Endothelial cell of umbilical vein (primary cell): ENCODE results near the gene THEM5. TPM values are rescaled to one million over a fixed set of nuclear protein-coding genes. Genes with fewer than 3 reads are reported as not detected.

Source experiments
- BruUV-seq: library from RNA; stranded (reverse); fragments of 400-500 nt; replicated peaks from 2 replicates; lab custom pipeline; 2021; lab: Mats Ljungman, UMichigan
- CTCF ChIA-PET: fragments of 300-600, 350-600 bp; sonication (Branson Sonifier 250); formaldehyde crosslinking; loops from one replicate; lab custom pipeline; 2021; ENCODE audit warnings: antibody characterized with exemption, inconsistent platforms; lab: Charles Lee
- POLR2A ChIA-PET: fragments of 300-600, 350-600 bp; sonication (Branson Sonifier 250); formaldehyde crosslinking; loops from one replicate; lab custom pipeline; 2021; ENCODE audit warnings: antibody characterized with exemption, inconsistent platforms; lab: Charles Lee
- DNase-seq: peaks from one replicate; pipeline ENCODE4 v3.0.0-alpha.2; 2011; ENCODE audit warnings: low read depth, low spot score
- FAIRE-seq: peaks from 2 replicates; lab custom pipeline; 2011; peaks lifted over from hg19 to GRCh38; lab: Jason Lieb, UNC
- H2AFZ ChIP-seq: 2 replicates; pipeline ENCODE4 v1.6.0; 2012; ENCODE audit warnings: low read depth, low read length, control low read depth, inconsistent platforms
- H3K27ac ChIP-seq: 2 replicates; pipeline ENCODE4 v1.5.1; 2011; ENCODE audit warnings: low read depth, mild to moderate bottlenecking, control low read depth, low read length, moderate library complexity; ENCODE audit not compliant: insufficient read depth
- H3K27me3 ChIP-seq, 2 experiments: 2 replicates each; pipeline versions ENCODE4 v1.6.0 to v1.6.1; 2011; ENCODE audit warnings: low read length in 2 of 2, mixed read lengths in 1 of 2; ENCODE audit not compliant: control insufficient read depth in 2 of 2, insufficient read depth in 2 of 2
- H3K36me3 ChIP-seq, 2 experiments: 2 replicates in 1 of 2; 3 replicates in 1 of 2; pipeline ENCODE4 v1.5.1; 2011; ENCODE audit warnings: low read length in 2 of 2, mild to moderate bottlenecking in 1 of 2, moderate library complexity in 1 of 2; ENCODE audit not compliant: control insufficient read depth in 2 of 2, insufficient read depth in 2 of 2; ENCODE audit errors: extremely low read depth in 1 of 2
- H3K4me1 ChIP-seq: 3 replicates; pipeline ENCODE4 v1.5.1; 2011; ENCODE audit warnings: mild to moderate bottlenecking, low read length; ENCODE audit not compliant: control insufficient read depth, insufficient read depth; ENCODE audit errors: extremely low read depth
- H3K4me2 ChIP-seq: 2 replicates; pipeline ENCODE4 v1.6.1; 2011; ENCODE audit warnings: low read length, control low read depth, mixed read lengths; ENCODE audit not compliant: insufficient read depth
- H3K4me3 ChIP-seq, 3 experiments: fragments of 200-600 bp in 1 of 3; sonication (generic), shearing (Covaris generic) in 1 of 3; replicated peaks in 1 of 3; 2 replicates each; pipeline ENCODE4 v1.5.1; 2011 to 2016; ENCODE audit warnings: control low read depth in 3 of 3, low read length in 3 of 3, mild to moderate bottlenecking in 2 of 3, inconsistent platforms in 1 of 3, low read depth in 1 of 3, moderate library complexity in 1 of 3; ENCODE audit not compliant: insufficient read depth in 1 of 3
- H3K79me2 ChIP-seq: 2 replicates; pipeline ENCODE4 v1.6.0; 2012; ENCODE audit warnings: low read length, inconsistent platforms; ENCODE audit not compliant: control insufficient read depth, insufficient read depth
- H3K9ac ChIP-seq: replicated peaks from 2 replicates; pipeline ENCODE3; 2011; ENCODE audit warnings: low read length, control low read depth; ENCODE audit not compliant: insufficient read depth; ENCODE audit errors: extremely low read depth
- H3K9me1 ChIP-seq: replicated peaks from 3 replicates; pipeline ENCODE4 v1.6.0; 2011; ENCODE audit warnings: mild to moderate bottlenecking, low read length; ENCODE audit not compliant: control insufficient read depth, insufficient read depth; ENCODE audit errors: extremely low read depth
- H3K9me3 ChIP-seq: replicated peaks from 2 replicates; pipeline ENCODE4 v1.5.1; 2012; ENCODE audit warnings: low read length, inconsistent platforms; ENCODE audit not compliant: control insufficient read depth, insufficient read depth
- H4K20me1 ChIP-seq: replicated peaks from 2 replicates; pipeline ENCODE3; 2011; ENCODE audit warnings: mild to moderate bottlenecking, low read length; ENCODE audit not compliant: control insufficient read depth, insufficient read depth; ENCODE audit errors: extremely low read depth
- EZH2 ChIP-seq: IDR thresholded peaks from 2 replicates; pipeline ENCODE4 v1.6.1; 2012; ENCODE audit warnings: borderline replicate concordance, low read depth, mild to moderate bottlenecking, moderate library complexity, low read length, inconsistent platforms; ENCODE audit not compliant: severe bottlenecking
- FOS ChIP-seq: IDR thresholded peaks from 2 replicates; pipeline ENCODE4 v1.6.1; 2011; ENCODE audit warnings: mild to moderate bottlenecking, low read length, moderate library complexity, borderline replicate concordance; ENCODE audit not compliant: insufficient read depth
- GATA2 ChIP-seq: IDR thresholded peaks from 2 replicates; pipeline ENCODE4 v1.7.0; 2011; ENCODE audit warnings: low read depth, mild to moderate bottlenecking, moderate library complexity, mixed read lengths, low read length; ENCODE audit not compliant: insufficient read length, insufficient read depth
- JUN ChIP-seq: IDR thresholded peaks from 2 replicates; pipeline ENCODE4 v1.6.1; 2011; ENCODE audit warnings: borderline replicate concordance, low read depth; ENCODE audit not compliant: insufficient read length, insufficient read depth
- MYC ChIP-seq: IDR thresholded peaks from one replicate; pipeline ENCODE4 v1.6.1; 2011; ENCODE audit warnings: mild to moderate bottlenecking, low read depth, low read length
- POLR2A ChIP-seq: IDR thresholded peaks from 2 replicates; pipeline ENCODE4 v1.6.1; 2012; ENCODE audit warnings: low read depth, mild to moderate bottlenecking, control low read depth, low read length
- POLR2AphosphoS5 ChIP-seq: IDR thresholded peaks from 2 replicates; pipeline ENCODE4 v1.6.1; 2012; ENCODE audit warnings: low read depth, mild to moderate bottlenecking, control low read depth, low read length, moderate library complexity; ENCODE audit not compliant: insufficient read depth
- dilution Hi-C: fragments of 300-500 bp; cut with MboI; formaldehyde crosslinking; loops from one replicate; pipeline ENCODE4 v1.15.0; 2019; ENCODE audit warnings: low sequenced_read_pairs; ENCODE audit not compliant: extremely low pct_ligation_motif_present
- intact Hi-C: fragments of 100-400 bp; cut with micrococcal nuclease; formaldehyde crosslinking; loops from one replicate; pipeline ENCODE4 v1.10.0; 2022
- polyA plus RNA-seq, 4 experiments: library from polyadenylated mRNA; depleted of rRNA in 3 of 4; stranded (reverse) in 3 of 4; unstranded in 1 of 4; fragments of >200 nt; gene quantifications; 2 replicates each; pipeline versions ENCODE4 v1.2.1 to v1.2.3, GENCODE V29; 2011 to 2012; ENCODE audit warnings: missing spikeins in 1 of 4
- total RNA-seq: library from RNA; stranded (reverse); gene quantifications from 2 replicates; pipeline ENCODE4 v1.2.3, GENCODE V29; 2021
- TF ChIP-seq, protein P1 (sequence below): IDR thresholded peaks from 2 replicates; pipeline ENCODE4 v1.6.1; 2011; ENCODE audit not compliant: insufficient read depth, insufficient read length
- TF ChIP-seq, protein P2 (sequence below), 2 donors: IDR thresholded peaks; 1 replicate in 1 of 2; 2 replicates in 1 of 2; pipeline ENCODE4 v1.5.1; 2011; ENCODE audit warnings: low read length in 2 of 2, mild to moderate bottlenecking in 2 of 2, moderate library complexity in 2 of 2, control low read depth in 1 of 2, inconsistent platforms in 1 of 2, low read depth in 1 of 2; ENCODE audit not compliant: insufficient read depth in 1 of 2; ENCODE audit errors: extremely low read depth in 1 of 2

Gene THEM5
- total and polyA plus RNA-seq, 2 donors (not counting 3 experiments of a cell fraction or from before 2014, with no cell fraction given) = not detected

DNA sequence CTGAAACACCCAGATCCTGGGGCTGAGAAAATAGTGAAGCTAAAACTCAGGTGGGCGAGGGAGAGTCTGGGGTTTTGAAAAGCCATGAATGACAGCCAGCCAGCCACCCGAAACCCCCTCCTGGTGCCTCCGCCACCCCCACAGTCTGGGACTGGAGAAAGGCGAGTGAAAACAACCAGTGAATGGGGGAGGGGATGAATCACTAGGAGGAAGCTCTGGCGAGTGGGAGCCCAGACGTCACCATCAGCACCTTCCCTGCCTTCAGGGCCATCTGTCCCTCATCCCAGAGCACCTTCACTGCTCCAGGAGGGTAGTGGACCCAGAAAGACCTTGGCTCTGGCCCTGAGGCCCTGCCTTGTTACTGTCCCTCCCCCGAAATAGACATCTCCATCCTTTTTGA, 31.1 kb downstream of the THEM5 start:
- Histone ChIP-seq H4K20me1 (no peaks in the 10 kb centered on the region), H2AFZ (no peak overlapping the region), H3K36me3 (no peaks in the 10 kb centered on the region), H3K9me3 (no peaks in the 10 kb centered on the region), H3K9ac (no peak overlapping the region), H3K27me3 (peaks cover 0 to 7% of the 10 kb centered on the region in 2 experiments), H3K79me2 (no peaks in the 10 kb centered on the region), H3K4me3 (no peak overlapping the region), H3K4me1 (no peaks in the 10 kb centered on the region), H3K27ac (no peak overlapping the region), H3K9me1 (no peaks in the 10 kb centered on the region), H3K4me2 (no peak overlapping the region)
- dilution Hi-C loops (no loop called here), intact Hi-C loops (no loop called here)
- ChIA-PET POLR2A (no interaction called here), CTCF (interaction anchor here (0.9 to 1.3 kb wide), 6 partner anchors 11 to 377 kb away, joined by 3 to 5 read pairs (median 3); partner anchors contain the start of gene THEM5)
- FAIRE-seq (no peak), DNase-seq (no peak)
- no peak for TF ChIP-seq MYC
- no peak for TF ChIP-seq POLR2AphosphoS5
- TF ChIP-seq, protein P1, sequence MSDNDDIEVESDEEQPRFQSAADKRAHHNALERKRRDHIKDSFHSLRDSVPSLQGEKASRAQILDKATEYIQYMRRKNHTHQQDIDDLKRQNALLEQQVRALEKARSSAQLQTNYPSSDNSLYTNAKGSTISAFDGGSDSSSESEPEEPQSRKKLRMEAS = no peak
- TF ChIP-seq FOS = no peak
- BruUV-seq = no TSS peak

DNA sequence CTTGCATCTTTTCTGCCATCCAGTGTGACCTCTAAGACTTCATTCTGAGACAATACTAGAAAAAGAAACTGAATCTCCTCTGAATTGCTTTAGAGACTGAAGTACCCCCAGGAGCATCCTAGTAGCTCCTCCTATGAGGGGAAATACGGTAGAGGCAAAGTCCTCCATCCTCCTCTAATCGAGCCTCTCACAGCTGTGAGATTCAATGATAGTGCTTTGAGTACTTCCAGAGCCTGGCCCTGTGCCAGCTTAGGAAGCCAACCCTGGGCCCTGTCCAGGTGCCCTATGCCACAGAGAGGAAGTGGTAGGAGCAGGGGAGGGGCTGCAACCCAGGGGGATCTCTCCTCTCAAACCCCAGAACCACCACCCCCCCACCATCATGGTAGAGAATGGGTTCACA, 32.6 kb downstream of the THEM5 start:
- CTCF ChIA-PET = interaction anchor here (0.6 to 1.6 kb wide), 5 partner anchors 13 to 79 kb away, joined by 3 to 8 read pairs (median 3); no protein-coding TSS in a partner anchor
- H3K4me1 ChIP-seq = no peaks in the 10 kb centered on the region
- no peak overlapping the region for H2AFZ ChIP-seq
- BruUV-seq = no TSS peak
- no peak overlapping the region for H3K4me3 ChIP-seq
- no peak overlapping the region for H3K9ac ChIP-seq
- POLR2A ChIA-PET = interaction anchor here (0.6 kb wide), 1 partner anchor 8 kb away, joined by 5 read pairs; no protein-coding TSS in a partner anchor
- H3K4me2 ChIP-seq = no peak overlapping the region
- intact Hi-C loops (no loop called here), dilution Hi-C loops (no loop called here)
- DNase-seq (no peak), FAIRE-seq (no peak)
- no peaks in the 10 kb centered on the region for H3K36me3 ChIP-seq
- no peaks in the 10 kb centered on the region for H3K9me1 ChIP-seq
- no peaks in the 10 kb centered on the region for H3K79me2 ChIP-seq
- H4K20me1 ChIP-seq = no peaks in the 10 kb centered on the region
- no peak overlapping the region for H3K27ac ChIP-seq
- TF ChIP-seq, protein P2, sequence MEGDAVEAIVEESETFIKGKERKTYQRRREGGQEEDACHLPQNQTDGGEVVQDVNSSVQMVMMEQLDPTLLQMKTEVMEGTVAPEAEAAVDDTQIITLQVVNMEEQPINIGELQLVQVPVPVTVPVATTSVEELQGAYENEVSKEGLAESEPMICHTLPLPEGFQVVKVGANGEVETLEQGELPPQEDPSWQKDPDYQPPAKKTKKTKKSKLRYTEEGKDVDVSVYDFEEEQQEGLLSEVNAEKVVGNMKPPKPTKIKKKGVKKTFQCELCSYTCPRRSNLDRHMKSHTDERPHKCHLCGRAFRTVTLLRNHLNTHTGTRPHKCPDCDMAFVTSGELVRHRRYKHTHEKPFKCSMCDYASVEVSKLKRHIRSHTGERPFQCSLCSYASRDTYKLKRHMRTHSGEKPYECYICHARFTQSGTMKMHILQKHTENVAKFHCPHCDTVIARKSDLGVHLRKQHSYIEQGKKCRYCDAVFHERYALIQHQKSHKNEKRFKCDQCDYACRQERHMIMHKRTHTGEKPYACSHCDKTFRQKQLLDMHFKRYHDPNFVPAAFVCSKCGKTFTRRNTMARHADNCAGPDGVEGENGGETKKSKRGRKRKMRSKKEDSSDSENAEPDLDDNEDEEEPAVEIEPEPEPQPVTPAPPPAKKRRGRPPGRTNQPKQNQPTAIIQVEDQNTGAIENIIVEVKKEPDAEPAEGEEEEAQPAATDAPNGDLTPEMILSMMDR (IDR thresholded peaks at IDR 0.05; ENCODE audit: extremely low read depth in 1 of 2, insufficient read depth in 1 of 2, low read depth in 1 of 2, low read length in 2 of 2) = no peak
- no peak for TF ChIP-seq GATA2
- TF ChIP-seq MYC = no peak
- TF ChIP-seq POLR2A = no peak
- no peak for TF ChIP-seq JUN
- no peak for TF ChIP-seq POLR2AphosphoS5
- TF ChIP-seq FOS = no peak
- TF ChIP-seq, protein P1 = no peak
- TF ChIP-seq EZH2 = no peak
- H3K27me3 ChIP-seq = peaks cover 0 to 7% of the 10 kb centered on the region in 2 experiments
- no peaks in the 10 kb centered on the region for H3K9me3 ChIP-seq
